Astrocyte (in vitro differentiated cells and primary cell): Measurements from ENCODE around the gene MMP24OS. TPM values are rescaled to one million over a fixed set of nuclear protein-coding genes. Genes with fewer than 3 reads are reported as not detected.

ENCODE experiments used
- DNase-seq: peaks from one replicate; pipeline ENCODE4 v3.0.0-alpha.2; 2010; ENCODE audit warnings: low read depth
- FAIRE-seq: peaks from 2 replicates; lab custom pipeline; 2011; peaks lifted over from hg19 to GRCh38; lab: Jason Lieb, UNC
- H2AFZ ChIP-seq: 2 replicates; pipeline ENCODE4 v1.6.0; 2012; ENCODE audit warnings: low read depth, low read length, inconsistent platforms
- H3K27ac ChIP-seq: 2 replicates; pipeline ENCODE4 v1.5.1; 2011; ENCODE audit warnings: low read depth, low read length, inconsistent platforms
- H3K27me3 ChIP-seq: 2 replicates; pipeline ENCODE4 v1.6.0; 2011; ENCODE audit warnings: low read length, inconsistent platforms; ENCODE audit not compliant: insufficient read depth
- H3K36me3 ChIP-seq: 2 replicates; pipeline ENCODE4 v1.5.1; 2011; ENCODE audit warnings: low read length, inconsistent platforms; ENCODE audit not compliant: insufficient read depth
- H3K4me1 ChIP-seq: 2 replicates; pipeline ENCODE4 v1.5.1; 2011; ENCODE audit warnings: low read length, inconsistent platforms; ENCODE audit not compliant: insufficient read depth
- H3K4me2 ChIP-seq: 2 replicates; pipeline ENCODE4 v1.6.0; 2012; ENCODE audit warnings: low read length, inconsistent platforms
- H3K4me3 ChIP-seq: 2 replicates; pipeline ENCODE4 v1.5.1; 2011; ENCODE audit warnings: low read depth, mild to moderate bottlenecking, low read length, inconsistent platforms; ENCODE audit not compliant: insufficient read depth
- H3K79me2 ChIP-seq: 2 replicates; pipeline ENCODE4 v1.6.0; 2012; ENCODE audit warnings: mild to moderate bottlenecking, low read length, inconsistent platforms; ENCODE audit not compliant: insufficient read depth
- H3K9ac ChIP-seq: 2 replicates; pipeline ENCODE4 v1.6.0; 2012; ENCODE audit warnings: mild to moderate bottlenecking, low read length, inconsistent platforms
- H3K9me3 ChIP-seq: 2 replicates; pipeline ENCODE4 v1.5.1; 2012; ENCODE audit warnings: low read depth, mild to moderate bottlenecking, low read length, inconsistent platforms; ENCODE audit not compliant: insufficient read depth
- H4K20me1 ChIP-seq: 2 replicates; pipeline ENCODE4 v1.6.0; 2012; ENCODE audit warnings: low read length, inconsistent platforms; ENCODE audit not compliant: insufficient read depth
- H3K27ac Mint-ChIP-seq: one replicate; pipeline ENCODE4 v1.8.0; 2021; ENCODE audit warnings: mild to moderate bottlenecking, mixed read lengths; ENCODE audit not compliant: unreplicated experiment
- H3K27me3 Mint-ChIP-seq: one replicate; pipeline ENCODE4 v1.8.0; 2021; ENCODE audit warnings: low read depth, mixed read lengths; ENCODE audit not compliant: unreplicated experiment
- H3K36me3 Mint-ChIP-seq: one replicate; pipeline ENCODE4 v1.8.0; 2021; ENCODE audit warnings: low read depth, mixed read lengths; ENCODE audit not compliant: unreplicated experiment
- H3K4me1 Mint-ChIP-seq: one replicate; pipeline ENCODE4 v1.8.0; 2021; ENCODE audit warnings: low read depth, mixed read lengths; ENCODE audit not compliant: unreplicated experiment
- H3K4me3 Mint-ChIP-seq: one replicate; pipeline ENCODE4 v1.8.0; 2021; ENCODE audit warnings: mild to moderate bottlenecking, moderate library complexity, mixed read lengths; ENCODE audit not compliant: unreplicated experiment
- H3K9me3 Mint-ChIP-seq: one replicate; pipeline ENCODE4 v1.8.0; 2021; ENCODE audit warnings: mild to moderate bottlenecking, mixed read lengths; ENCODE audit not compliant: unreplicated experiment
- EZH2 ChIP-seq: IDR thresholded peaks from 2 replicates; pipeline ENCODE4 v1.6.1; 2012; ENCODE audit warnings: mild to moderate bottlenecking, low read length, inconsistent platforms; ENCODE audit not compliant: insufficient read depth
- total RNA-seq: library from RNA; stranded (reverse); gene quantifications from 2 replicates; pipeline ENCODE4 v1.2.1, GENCODE V29; 2021
- TF ChIP-seq, protein P1 (sequence below): IDR thresholded peaks from 2 replicates; pipeline ENCODE4 v1.5.1; 2011; ENCODE audit warnings: low read depth, mild to moderate bottlenecking, inconsistent platforms, low read length, moderate library complexity; ENCODE audit not compliant: insufficient read depth

Gene MMP24OS
- total RNA-seq, 1 donor from 2014 or later, result 86.5 TPM

- H3K9ac ChIP-seq, result no peak overlapping the region
- no peak for DNase-seq
- Mint-ChIP-seq H3K4me1 (peaks cover 28% of the 10 kb centered on the region), H3K9me3 (no peaks in the 10 kb centered on the region), H3K27ac (peak overlapping the region; percentile 48), H3K36me3 (peaks cover 27% of the 10 kb centered on the region), H3K27me3 (no peaks in the 10 kb centered on the region), H3K4me3 (peak overlapping the region; percentile 65)
- peaks cover 22% of the 10 kb centered on the region for H3K36me3 ChIP-seq
- H3K79me2 ChIP-seq, result peaks cover 82% of the 10 kb centered on the region
- peaks cover 38% of the 10 kb centered on the region for H4K20me1 ChIP-seq
- no peak overlapping the region for H3K27ac ChIP-seq
- H3K9me3 ChIP-seq, result no peaks in the 10 kb centered on the region
- H3K4me3 ChIP-seq, result no peak overlapping the region
- H3K4me1 ChIP-seq, result peaks cover 28% of the 10 kb centered on the region
- H2AFZ ChIP-seq, result no peak overlapping the region
- TF ChIP-seq EZH2, result no peak
- TF ChIP-seq, protein P1, sequence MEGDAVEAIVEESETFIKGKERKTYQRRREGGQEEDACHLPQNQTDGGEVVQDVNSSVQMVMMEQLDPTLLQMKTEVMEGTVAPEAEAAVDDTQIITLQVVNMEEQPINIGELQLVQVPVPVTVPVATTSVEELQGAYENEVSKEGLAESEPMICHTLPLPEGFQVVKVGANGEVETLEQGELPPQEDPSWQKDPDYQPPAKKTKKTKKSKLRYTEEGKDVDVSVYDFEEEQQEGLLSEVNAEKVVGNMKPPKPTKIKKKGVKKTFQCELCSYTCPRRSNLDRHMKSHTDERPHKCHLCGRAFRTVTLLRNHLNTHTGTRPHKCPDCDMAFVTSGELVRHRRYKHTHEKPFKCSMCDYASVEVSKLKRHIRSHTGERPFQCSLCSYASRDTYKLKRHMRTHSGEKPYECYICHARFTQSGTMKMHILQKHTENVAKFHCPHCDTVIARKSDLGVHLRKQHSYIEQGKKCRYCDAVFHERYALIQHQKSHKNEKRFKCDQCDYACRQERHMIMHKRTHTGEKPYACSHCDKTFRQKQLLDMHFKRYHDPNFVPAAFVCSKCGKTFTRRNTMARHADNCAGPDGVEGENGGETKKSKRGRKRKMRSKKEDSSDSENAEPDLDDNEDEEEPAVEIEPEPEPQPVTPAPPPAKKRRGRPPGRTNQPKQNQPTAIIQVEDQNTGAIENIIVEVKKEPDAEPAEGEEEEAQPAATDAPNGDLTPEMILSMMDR, result no peak
- no peak overlapping the region for H3K4me2 ChIP-seq
- H3K27me3 ChIP-seq, result no peaks in the 10 kb centered on the region
- FAIRE-seq, result no peak
Observed at GRCh38 chr20:35279533-35280174, 1.7 kb upstream of the MMP24OS start.

GRCh38 chr20:35279040-35279439 lies 1.1 kb upstream of the MMP24OS start:
- Histone ChIP-seq H3K27ac (peak overlapping the region; percentile 58), H3K4me3 (no peak overlapping the region), H3K36me3 (peaks cover 22% of the 10 kb centered on the region), H3K4me1 (peaks cover 28% of the 10 kb centered on the region), H3K27me3 (no peaks in the 10 kb centered on the region), H2AFZ (no peak overlapping the region), H3K9me3 (no peaks in the 10 kb centered on the region), H3K79me2 (peaks cover 76% of the 10 kb centered on the region), H3K4me2 (no peak overlapping the region), H3K9ac (no peak overlapping the region), H4K20me1 (peaks cover 37% of the 10 kb centered on the region)
- Mint-ChIP-seq H3K9me3 (no peaks in the 10 kb centered on the region), H3K36me3 (peaks cover 28% of the 10 kb centered on the region), H3K4me1 (peaks cover 28% of the 10 kb centered on the region), H3K27me3 (no peaks in the 10 kb centered on the region), H3K4me3 (peak overlapping the region; percentile 56), H3K27ac (peak overlapping the region; percentile 80)
- TF ChIP-seq, protein P1, result no peak
- no peak for TF ChIP-seq EZH2
- DNase-seq (no peak), FAIRE-seq (no peak)

DNA sequence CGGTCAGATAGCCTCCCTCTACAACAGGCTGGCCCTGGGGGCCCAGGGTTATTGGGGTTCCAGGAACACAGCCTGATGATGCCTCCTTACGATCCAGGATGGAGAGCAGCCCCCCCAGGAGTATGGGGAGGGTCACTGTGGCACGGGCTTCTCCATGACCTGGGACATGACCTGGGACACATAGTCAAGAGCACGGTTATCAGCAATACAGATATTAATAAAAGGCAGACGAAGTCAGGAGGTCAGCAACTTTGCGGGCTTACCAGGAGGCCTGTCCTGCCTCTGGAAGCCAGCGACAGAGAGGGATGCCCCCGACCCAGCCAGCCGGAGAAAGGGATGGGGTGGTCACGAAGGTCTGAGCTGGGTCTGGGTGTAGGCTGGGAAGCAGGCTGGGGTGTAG lies 795 bp downstream of the MMP24OS start:
- Mint-ChIP-seq H3K4me3 (peak overlapping the region; percentile 95), H3K36me3 (peaks cover 27% of the 10 kb centered on the region), H3K27ac (peak overlapping the region; percentile 99), H3K27me3 (no peaks in the 10 kb centered on the region), H3K9me3 (no peaks in the 10 kb centered on the region), H3K4me1 (peaks cover 23% of the 10 kb centered on the region)
- Histone ChIP-seq H3K27me3 (no peaks in the 10 kb centered on the region), H3K4me3 (peak overlapping the region; percentile 87), H3K36me3 (peaks cover 22% of the 10 kb centered on the region), H3K4me1 (peaks cover 17% of the 10 kb centered on the region), H3K4me2 (peak overlapping the region; percentile 93), H2AFZ (no peak overlapping the region), H4K20me1 (peaks cover 29% of the 10 kb centered on the region), H3K79me2 (peaks cover 57% of the 10 kb centered on the region), H3K9ac (peak overlapping the region; percentile 98), H3K27ac (peak overlapping the region; percentile 91), H3K9me3 (no peaks in the 10 kb centered on the region)
- DNase-seq (no peak), FAIRE-seq (no peak)
- no peak for TF ChIP-seq EZH2
- TF ChIP-seq, protein P1, result no peak
